Spleen (tissue), 11 donors: ENCODE data around the gene LDLRAD4. TPM values are rescaled to one million over a fixed set of nuclear protein-coding genes. Genes with fewer than 3 reads are reported as not detected.
"Not testable (repeated sequence)": the region's sequence is repeated elsewhere in the genome, so short reads cannot be mapped to it uniquely, and the experiment has no call there.

Source experiments
- DNase-seq: peaks from one replicate; pipeline ENCODE4 v3.0.0-alpha.2; 2020
- H3K27ac ChIP-seq, 8 donors: fragments of 200-600 bp; sonication (generic) in 7 of 8; 1 replicate in 4 of 8; 2 replicates in 4 of 8; pipeline versions ENCODE4 v1.5.0 to v1.8.0; 2016 to 2021; ENCODE audit warnings: inconsistent platforms in 4 of 8, mild to moderate bottlenecking in 4 of 8, moderate library complexity in 1 of 8
- H3K27me3 ChIP-seq, 7 donors: fragments of 200-600 bp; sonication (generic) in 6 of 7; replicated peaks in 1 of 7; 1 replicate in 4 of 7; 2 replicates in 3 of 7; pipeline versions ENCODE4 v1.5.0 to v1.8.0; 2016 to 2021; ENCODE audit warnings: inconsistent platforms in 3 of 7, mild to moderate bottlenecking in 1 of 7
- H3K36me3 ChIP-seq, 6 donors: fragments of 200-600 bp; sonication (generic) in 5 of 6; 1 replicate in 4 of 6; 2 replicates in 2 of 6; pipeline versions ENCODE4 v1.5.0 to v1.8.0; 2016 to 2021; ENCODE audit warnings: inconsistent platforms in 2 of 6
- H3K4me1 ChIP-seq, 6 donors: fragments of 200-600 bp; sonication (generic) in 5 of 6; 1 replicate in 3 of 6; 2 replicates in 3 of 6; pipeline versions ENCODE4 v1.5.0 to v1.8.0; 2016 to 2021; ENCODE audit warnings: inconsistent platforms in 3 of 6
- H3K4me3 ChIP-seq, 8 donors: fragments of 200-600 bp; sonication (generic) in 7 of 8; 1 replicate in 4 of 8; 2 replicates in 4 of 8; pipeline versions ENCODE4 v1.5.0 to v1.8.0; 2016 to 2021; ENCODE audit warnings: inconsistent platforms in 4 of 8, mild to moderate bottlenecking in 4 of 8, moderate library complexity in 2 of 8
- H3K9me3 ChIP-seq, 8 donors: fragments of 200-600 bp; sonication (generic) in 7 of 8; 1 replicate in 4 of 8; 2 replicates in 4 of 8; pipeline versions ENCODE4 v1.5.0 to v1.8.0; 2016 to 2021; ENCODE audit warnings: inconsistent platforms in 4 of 8
- POLR2A ChIP-seq, 3 donors: fragments of 450-650 bp; IDR thresholded peaks; one replicate each; pipeline ENCODE4 v1.5.1; 2017; ENCODE audit warnings: antibody characterized with exemption in 3 of 3, mild to moderate bottlenecking in 1 of 3
- POLR2AphosphoS5 ChIP-seq, 3 donors: sonication (generic); formaldehyde crosslinking; IDR thresholded peaks; one replicate each; pipeline ENCODE4 v1.5.1; 2017; ENCODE audit warnings: antibody characterized with exemption in 3 of 3
- WGBS, 5 donors: extraction: QIAGEN DNeasy Blood & Tissue Kit in 3 of 5; methylation state at CpG; one replicate each; pipeline versions ENCODE4 v1.1.5 to v1.1.7; 2013 to 2018; 5-methylcytosine and 5-hydroxymethylcytosine counted together
- intact Hi-C: fragments of 100-400 bp; cut with DNase I; formaldehyde crosslinking; loops from one replicate; pipeline ENCODE4 v1.15.0; 2023; ENCODE audit warnings: low total_unique reads
- polyA plus RNA-seq, 3 donors: library from polyadenylated mRNA; stranded (reverse); fragments of 200-250 nt; gene quantifications; one replicate each; pipeline ENCODE4 v1.2.1, GENCODE V29; 2013
- total RNA-seq, 7 donors: library from RNA; depleted of rRNA in 3 of 7; stranded (reverse); fragments of >200 nt in 3 of 7; fragmentation: NEBNext Ultra II Directional in 4 of 7; extraction: Animal tissue kit (Norgen Biotek cat#: 25700) in 4 of 7; gene quantifications; one replicate each; pipeline versions ENCODE4 v1.1.0 to v1.2.1, GENCODE V29; 2016 to 2021
- TF ChIP-seq, protein P1 (sequence below), 11 experiments: fragments of 200-600 bp in 7 of 11; fragments of 450-650 bp in 4 of 11; sonication (generic) in 4 of 11; IDR thresholded peaks in 8 of 11; conservative IDR thresholded peaks in 3 of 11; 1 replicate in 7 of 11; 2 replicates in 4 of 11; pipeline versions ENCODE4 v1.4.0 to v1.8.0; 2016 to 2021; ENCODE audit warnings: antibody characterized with exemption in 11 of 11, inconsistent platforms in 4 of 11, mild to moderate bottlenecking in 1 of 11
- donor health status: healthy with polysubstance abuse.
- donor health status: DM: no; HTN: no; CAD: no; lungs with moderate emphysema.
- donor health status: DM: no; HTN: no; CAD: no.
- donor health status: Bipolar disorder and iron deficiency.
- donor health status: healthy.
- donor health status: DM: no; HTN: no; CAD: no.
- donor health status: DM: yes; HTN: yes; CAD: no.

Gene LDLRAD4
- total and polyA plus RNA-seq, 10 donors, result 4.5 to 80.8 (median 46.4) TPM

DNA sequence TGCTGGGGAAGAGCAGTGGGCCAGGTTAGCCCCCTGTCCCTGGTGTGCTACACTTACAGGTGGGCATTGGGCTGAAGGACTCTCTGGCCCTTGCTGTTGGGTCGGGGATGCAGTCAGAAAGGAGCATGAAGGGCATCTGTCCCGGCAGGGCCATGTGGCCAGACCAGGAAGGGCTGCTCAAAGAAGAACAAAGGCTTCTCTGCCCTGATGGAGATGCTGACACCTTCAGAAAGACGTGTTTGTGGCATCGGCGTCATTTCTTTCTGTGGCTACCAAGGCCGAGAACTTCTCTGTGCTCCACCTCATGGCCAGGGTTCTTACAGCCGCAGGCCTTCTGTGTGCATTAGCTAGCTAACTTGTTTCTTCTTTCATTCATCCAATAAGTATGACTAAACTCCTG lies 268.7 kb downstream of the LDLRAD4 start:
- peaks cover 0 to 63% (median 0%) of the 10 kb centered on the region in 6 donors for H3K36me3 ChIP-seq
- TF ChIP-seq, protein P1, sequence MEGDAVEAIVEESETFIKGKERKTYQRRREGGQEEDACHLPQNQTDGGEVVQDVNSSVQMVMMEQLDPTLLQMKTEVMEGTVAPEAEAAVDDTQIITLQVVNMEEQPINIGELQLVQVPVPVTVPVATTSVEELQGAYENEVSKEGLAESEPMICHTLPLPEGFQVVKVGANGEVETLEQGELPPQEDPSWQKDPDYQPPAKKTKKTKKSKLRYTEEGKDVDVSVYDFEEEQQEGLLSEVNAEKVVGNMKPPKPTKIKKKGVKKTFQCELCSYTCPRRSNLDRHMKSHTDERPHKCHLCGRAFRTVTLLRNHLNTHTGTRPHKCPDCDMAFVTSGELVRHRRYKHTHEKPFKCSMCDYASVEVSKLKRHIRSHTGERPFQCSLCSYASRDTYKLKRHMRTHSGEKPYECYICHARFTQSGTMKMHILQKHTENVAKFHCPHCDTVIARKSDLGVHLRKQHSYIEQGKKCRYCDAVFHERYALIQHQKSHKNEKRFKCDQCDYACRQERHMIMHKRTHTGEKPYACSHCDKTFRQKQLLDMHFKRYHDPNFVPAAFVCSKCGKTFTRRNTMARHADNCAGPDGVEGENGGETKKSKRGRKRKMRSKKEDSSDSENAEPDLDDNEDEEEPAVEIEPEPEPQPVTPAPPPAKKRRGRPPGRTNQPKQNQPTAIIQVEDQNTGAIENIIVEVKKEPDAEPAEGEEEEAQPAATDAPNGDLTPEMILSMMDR (IDR thresholded peaks at IDR 0.05 in 8 of 11, conservative IDR thresholded peaks at IDR 0.05 in 3 of 11), result no peak
- no peak for TF ChIP-seq POLR2A (IDR thresholded peaks at IDR 0.05)
- H3K4me1 ChIP-seq, result peaks cover 0 to 30% (median 4%) of the 10 kb centered on the region in 6 donors
- H3K27ac ChIP-seq, result peak overlapping the region in 1 of 8 donors; percentile 46
- no peak overlapping the region for H3K4me3 ChIP-seq
- intact Hi-C loops, result no loop called here
- no peak for DNase-seq
- H3K9me3 ChIP-seq, result no peaks in the 10 kb centered on the region
- no peaks in the 10 kb centered on the region for H3K27me3 ChIP-seq
- 76 to 86% (median 77%) methylated on average over 7 of the region's 7 CpGs for WGBS, 5 donors

DNA sequence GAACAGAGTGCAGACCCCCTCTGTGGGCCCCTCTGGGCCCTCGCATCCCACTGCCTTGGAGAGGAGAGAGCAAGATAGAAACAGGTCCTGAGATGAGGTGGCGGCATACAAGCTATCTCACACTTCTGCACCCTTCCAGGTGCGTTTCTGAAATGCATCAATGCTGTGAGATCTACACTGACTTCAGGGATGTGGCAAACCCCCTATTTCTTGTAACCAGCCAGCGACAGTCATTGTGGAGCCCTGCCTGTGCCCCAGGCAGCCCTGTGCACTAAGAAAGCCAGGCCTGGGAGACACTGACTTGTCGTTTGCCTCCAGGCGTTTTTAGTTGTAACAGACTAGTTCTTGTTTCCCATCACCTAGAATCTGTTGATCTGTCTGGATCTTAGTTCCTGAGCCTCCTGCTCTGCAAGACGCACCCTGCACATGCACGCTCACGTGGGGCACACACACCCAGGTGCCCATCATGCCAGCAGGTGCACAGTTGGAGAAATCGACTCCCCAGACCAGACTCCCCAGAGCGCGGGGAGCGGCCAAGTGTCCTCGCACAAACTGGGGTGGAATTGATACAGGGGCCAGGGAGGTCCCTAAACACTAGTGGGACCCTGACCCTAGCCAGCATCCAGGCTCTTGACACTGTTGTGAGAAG lies 269.8 kb downstream of the LDLRAD4 start:
- TF ChIP-seq, protein P1 (IDR thresholded peaks at IDR 0.05 in 8 of 11, conservative IDR thresholded peaks at IDR 0.05 in 3 of 11), result no peak
- TF ChIP-seq POLR2AphosphoS5 (IDR thresholded peaks at IDR 0.05), result no peak
- TF ChIP-seq POLR2A (IDR thresholded peaks at IDR 0.05), result no peak
- Histone ChIP-seq H3K27me3 (no peaks in the 10 kb centered on the region), H3K4me3 (no peak overlapping the region), H3K27ac (peak overlapping the region in 1 of 8 donors; percentile 46), H3K36me3 (peaks cover 0 to 72% (median 0%) of the 10 kb centered on the region in 6 donors), H3K4me1 (peaks cover 0 to 19% (median 3%) of the 10 kb centered on the region in 6 donors), H3K9me3 (no peaks in the 10 kb centered on the region)
- intact Hi-C loops, result no loop called here
- DNase-seq, result no peak
- WGBS, 5 donors, result 92 to 96% (median 94%) methylated on average over 14 of the region's 14 CpGs

DNA sequence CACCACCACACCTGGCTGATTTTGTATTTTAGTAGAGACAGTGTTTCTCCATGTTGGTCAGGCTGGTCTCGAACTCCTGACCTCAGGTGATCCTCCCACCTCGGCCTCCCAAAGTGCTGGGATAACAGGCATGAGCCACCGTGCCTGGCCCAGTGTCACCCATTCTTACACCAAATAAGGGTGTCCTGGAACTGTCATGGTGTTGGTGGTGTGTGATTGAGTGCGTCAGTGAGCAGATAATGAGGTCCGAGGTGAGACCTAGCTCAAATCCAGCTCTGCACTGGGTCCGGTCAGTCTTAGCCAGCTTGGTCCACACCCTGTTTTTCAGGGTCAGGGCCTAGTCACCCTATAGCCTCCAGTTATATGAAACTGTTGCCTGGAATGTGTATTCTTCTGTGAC lies 270.7 kb downstream of the LDLRAD4 start:
- intact Hi-C loops, H3K27me3 ChIP-seq, H3K9me3 ChIP-seq, DNase-seq, H3K27ac ChIP-seq, H3K4me3 ChIP-seq: not testable (repeated sequence)
- Histone ChIP-seq H3K36me3 (peaks cover 0 to 65% (median 0%) of the 10 kb centered on the region in 6 donors), H3K4me1 (peaks cover 0 to 19% (median 5%) of the 10 kb centered on the region in 6 donors)
- 74 to 97% (median 87%) methylated on average over 6 of the region's 6 CpGs for WGBS, 5 donors

DNA sequence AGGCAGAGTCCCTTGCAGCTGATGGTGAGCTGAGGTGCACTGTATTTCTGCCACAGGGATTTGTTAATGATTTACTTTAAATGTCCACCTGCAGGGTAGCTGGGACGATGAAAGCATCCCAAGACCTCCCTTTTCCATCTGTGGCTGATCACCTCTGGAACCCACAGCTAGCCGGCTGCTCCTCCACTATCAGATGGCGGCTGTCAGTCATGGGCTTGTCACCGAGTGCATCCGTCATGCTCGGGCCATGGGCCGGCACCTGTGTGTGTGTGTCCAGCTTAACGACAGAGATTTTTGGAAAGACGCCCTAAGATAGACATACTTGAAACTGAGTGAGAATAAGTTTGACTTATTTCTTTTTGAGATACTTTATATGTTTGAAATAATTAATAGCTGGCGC lies 272.6 kb downstream of the LDLRAD4 start:
- Histone ChIP-seq H3K27ac (no peak overlapping the region), H3K4me3 (no peak overlapping the region), H3K27me3 (no peaks in the 10 kb centered on the region), H3K36me3 (peaks cover 0 to 48% (median 0%) of the 10 kb centered on the region in 6 donors), H3K9me3 (no peaks in the 10 kb centered on the region), H3K4me1 (peaks cover 0 to 19% (median 5%) of the 10 kb centered on the region in 6 donors)
- TF ChIP-seq POLR2AphosphoS5 (IDR thresholded peaks at IDR 0.05) (no peak), POLR2A (IDR thresholded peaks at IDR 0.05) (no peak)
- TF ChIP-seq, protein P1 (IDR thresholded peaks at IDR 0.05 in 8 of 11, conservative IDR thresholded peaks at IDR 0.05 in 3 of 11), result no peak
- 93 to 99% (median 97%) methylated on average over 10 of the region's 10 CpGs for WGBS, 5 donors
- intact Hi-C loops, result no loop called here
- no peak for DNase-seq
